Activated T-helper 1 cell treated with anti-CD3 and anti-CD28 coated beads, Interleukin-2, amount 50 U/mL, for 16 hours (primary cell): ENCODE measurements around the gene BEST1.
"Not testable (repeated sequence)": the region's sequence is repeated elsewhere in the genome, so short reads cannot be mapped to it uniquely, and the experiment has no call there.

Experiments
- DNase-seq, 2 donors: peaks; one replicate each; pipeline ENCODE4 v3.0.0-alpha.2; 2020; ENCODE audit warnings: low read depth in 1 of 2, low spot score in 1 of 2

The BEST1 gene

GRCh38 chr11:61963282-61964057 lies 13.3 kb downstream of the BEST1 start:
- no peak for DNase-seq

- DNase-seq = no peak
Measured at GRCh38 chr11:61964058-61964665, 14.0 kb downstream of the BEST1 start.

GRCh38 chr11:61964666-61965271 lies 14.6 kb downstream of the BEST1 start:
- DNase-seq = not testable (repeated sequence)

GRCh38 chr11:61966734-61967115 lies 16.6 kb downstream of the BEST1 start:
- DNase-seq = no peak

GRCh38 chr11:61967116-61967923 lies 17.2 kb downstream of the BEST1 start, which contains the start of gene FTH1:
FTH1 (minus strand) TSS chr11:61967634; CDS start chr11:61967425, 209 bp downstream.
- DNase-seq = peak; percentile 80 to 85

DNA sequence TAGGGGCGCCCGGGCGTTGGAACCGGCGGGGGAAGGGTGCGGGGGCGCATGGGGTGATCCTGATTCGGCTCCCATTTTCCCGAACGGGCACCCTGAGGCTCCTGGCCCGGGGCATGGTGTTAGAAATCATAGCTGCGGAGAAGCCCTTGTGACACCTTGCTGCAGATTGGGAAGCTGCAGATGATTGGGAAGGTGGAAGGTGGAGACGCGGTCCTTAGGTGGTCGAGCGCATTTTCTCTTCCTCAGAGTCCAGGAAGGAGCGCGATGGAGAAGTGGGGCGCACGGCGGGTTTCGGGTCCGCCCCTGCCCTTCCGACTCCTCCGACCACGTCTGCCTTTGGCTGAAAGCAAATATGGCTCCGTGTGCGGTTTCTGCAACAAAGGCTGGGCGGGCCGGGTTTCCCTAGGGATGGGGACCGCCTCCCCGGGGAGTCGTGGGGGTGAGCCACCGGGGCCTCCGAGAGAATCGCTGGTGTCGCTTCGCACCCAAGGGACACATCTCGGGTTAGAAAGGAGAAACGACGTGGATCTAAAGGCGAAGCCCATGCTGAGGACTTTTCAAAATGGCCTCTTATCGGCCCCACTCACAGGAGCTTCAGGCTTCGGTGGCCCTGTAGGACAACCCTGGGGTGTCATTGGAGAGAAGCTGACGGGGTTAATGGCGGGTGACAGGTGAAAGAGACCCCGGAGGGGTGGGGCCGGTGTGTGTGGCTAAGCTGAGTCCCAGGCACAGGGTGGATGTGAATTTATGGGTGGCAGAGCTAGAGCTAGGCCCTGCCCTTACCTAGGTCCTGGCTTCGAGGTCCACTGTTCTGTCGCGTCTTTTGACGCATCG lies 18.0 kb downstream of the BEST1 start:
- DNase-seq = peak in 1 of 2 donors; percentile 16

GRCh38 chr11:61968758-61969390 lies 18.7 kb downstream of the BEST1 start:
- DNase-seq = no peak

- no peak for DNase-seq
Measured at GRCh38 chr11:61969391-61969758, 19.2 kb downstream of the BEST1 start.

DNA sequence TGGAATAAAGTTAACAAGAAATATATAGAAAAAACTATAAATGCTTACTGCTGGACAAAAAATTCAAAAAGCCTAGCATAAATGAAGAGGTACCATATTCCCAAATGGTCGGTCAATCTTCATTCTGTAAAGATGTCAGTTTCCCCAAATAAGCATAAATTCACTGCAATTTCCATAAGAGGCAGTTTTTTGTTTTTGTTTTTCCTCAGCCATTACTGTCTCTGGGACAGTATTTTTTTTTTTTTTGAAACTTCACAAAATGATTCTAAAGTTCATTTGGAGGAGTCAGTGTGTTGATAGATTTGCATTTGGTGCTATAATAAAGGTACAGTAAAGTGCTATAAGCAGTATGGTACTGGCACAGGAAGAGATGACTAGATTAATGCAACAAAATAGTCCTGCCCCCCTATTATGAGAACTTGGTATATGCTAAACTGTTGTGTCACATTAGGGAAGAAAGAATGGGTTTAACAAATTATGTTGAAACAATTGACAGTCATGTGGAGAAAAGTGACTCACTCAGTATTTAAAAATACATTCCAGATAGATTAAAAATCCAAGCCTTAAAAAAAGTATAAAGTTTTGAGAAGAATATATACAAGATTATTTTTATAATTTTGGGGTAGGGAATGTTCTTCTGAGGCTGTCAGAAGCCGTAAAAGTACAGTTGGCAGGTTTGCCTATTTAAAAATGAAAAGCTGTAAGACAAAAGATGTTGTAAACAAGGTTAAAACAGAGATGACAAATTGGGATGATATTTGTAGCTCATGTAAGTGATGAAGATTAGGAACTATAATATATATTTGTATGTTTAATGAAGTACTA lies 19.9 kb downstream of the BEST1 start:
- no peak for DNase-seq

DNA sequence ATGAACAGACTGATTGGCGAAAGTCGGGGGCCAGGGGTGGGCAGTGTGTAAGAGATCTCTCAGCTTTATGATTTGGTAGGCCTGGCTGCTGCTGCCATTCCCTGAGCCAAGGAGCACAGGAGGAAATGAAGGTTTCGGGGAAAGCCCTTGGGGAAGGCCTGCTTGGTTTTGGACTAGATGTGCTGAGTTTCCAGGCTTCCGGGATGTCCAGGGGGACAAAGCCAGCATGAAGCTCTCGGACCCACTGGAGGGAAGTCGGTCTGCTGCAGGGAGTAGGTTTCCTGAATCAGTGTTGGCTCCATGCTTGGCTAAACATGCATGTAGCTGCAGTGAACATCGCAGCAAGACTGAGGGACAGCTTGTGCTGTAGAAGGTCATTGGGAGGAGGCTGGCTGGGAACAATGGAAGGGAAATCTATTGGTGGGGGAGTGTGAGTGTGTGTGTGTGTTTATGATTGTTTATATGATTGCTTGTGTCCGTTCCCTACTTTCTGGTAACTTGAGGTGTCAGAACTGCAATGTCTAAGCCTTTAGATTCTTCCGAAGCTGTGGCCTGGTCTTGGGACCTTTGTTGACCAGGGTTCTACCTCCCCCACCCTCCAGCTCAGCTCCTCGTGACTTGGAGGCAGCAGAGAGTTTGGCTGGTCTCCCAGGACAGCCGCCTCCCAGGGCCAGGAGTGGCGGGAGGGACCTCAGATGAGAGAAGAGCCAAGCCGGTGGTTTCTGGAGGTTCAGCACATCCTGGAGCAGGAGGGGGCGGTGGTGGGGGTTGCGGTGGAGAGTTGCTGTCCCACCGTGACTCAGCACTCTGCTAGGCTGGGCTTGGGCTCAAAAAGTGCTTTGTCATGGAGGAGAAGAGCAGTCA lies 21.3 kb downstream of the BEST1 start:
- no peak for DNase-seq

GRCh38 chr11:61972112-61972671 lies 22.0 kb downstream of the BEST1 start:
- DNase-seq = no peak

GRCh38 chr11:61972672-61973475 lies 22.7 kb downstream of the BEST1 start:
- DNase-seq = no peak

- no peak for DNase-seq
Measured at GRCh38 chr11:61973476-61974162, 23.5 kb downstream of the BEST1 start.

DNA sequence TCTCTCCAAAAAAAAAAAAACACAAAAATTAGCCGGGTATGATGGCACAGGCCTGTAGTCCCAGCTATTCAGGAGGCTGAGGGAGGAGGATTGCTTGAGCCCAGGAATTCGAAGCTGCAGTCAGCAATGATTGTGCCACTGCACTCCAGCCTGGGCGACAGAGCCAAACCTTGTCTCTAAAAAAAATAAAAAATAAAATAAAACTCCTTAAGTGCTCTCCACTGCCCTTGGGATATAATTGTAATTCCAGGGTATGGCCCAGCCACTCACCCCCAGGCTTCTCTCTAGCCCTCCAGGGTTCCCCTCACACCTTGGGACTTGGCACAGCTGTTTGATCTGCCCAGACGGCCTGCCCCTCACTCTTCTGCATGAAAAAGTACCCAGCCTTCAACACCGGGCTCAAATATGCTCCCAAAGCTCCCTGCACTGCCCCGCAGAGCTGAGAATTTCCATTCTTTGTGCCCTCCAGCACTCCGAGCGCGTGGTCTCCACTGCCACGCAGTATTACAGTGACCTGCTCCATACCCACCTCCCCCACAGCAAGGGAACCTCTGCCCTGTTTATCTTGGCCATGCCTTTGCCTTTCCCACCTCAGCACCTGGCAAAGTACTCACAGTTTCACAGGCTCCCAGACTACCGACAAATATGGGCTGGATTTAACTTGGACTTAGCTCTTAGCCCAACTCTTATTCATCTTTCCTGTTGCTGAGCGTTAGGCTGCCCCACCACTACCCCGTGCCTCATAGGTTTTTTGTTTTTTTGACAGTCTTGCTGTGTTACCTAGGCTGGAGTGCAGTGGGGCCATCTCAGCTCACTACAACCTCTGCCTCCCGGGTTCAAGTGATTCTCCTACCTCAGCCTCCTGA lies 24.8 kb downstream of the BEST1 start:
- no peak for DNase-seq

- DNase-seq = no peak
Measured at GRCh38 chr11:61975638-61976419, 25.7 kb downstream of the BEST1 start.
